Measurements from ENCODE around the gene USP34.

Gene USP34

GRCh38 chr2:61288070-61288841 lies 182.6 kb downstream of the USP34 start:
- Histone ChIP-seq H3K36me3 (peaks cover 27% of the 10 kb centered on the region), H3K4me3 (ENCODE audit: low read depth, low read length) (no peak overlapping the region), H3K27me3 (ENCODE audit: insufficient read depth, low read depth, severe bottlenecking) (no peaks in the 10 kb centered on the region), H3K9me3 (ENCODE audit: severe bottlenecking) (no peaks in the 10 kb centered on the region), H3K27ac (no peak overlapping the region)
- TF ChIP-seq CTCF (IDR thresholded peaks at IDR 0.05; ENCODE audit: low read depth, low read length), result no peak
- no peak for DNase-seq

GRCh38 chr2:61287254-61287653 lies 183.6 kb downstream of the USP34 start:
- DNase-seq, result no peak
- Histone ChIP-seq H3K36me3 (peaks cover 33% of the 10 kb centered on the region), H3K9me3 (ENCODE audit: severe bottlenecking) (no peaks in the 10 kb centered on the region), H3K4me3 (ENCODE audit: low read depth, low read length) (no peak overlapping the region), H3K27me3 (ENCODE audit: insufficient read depth, low read depth, severe bottlenecking) (no peaks in the 10 kb centered on the region), H3K27ac (no peak overlapping the region)
- TF ChIP-seq CTCF (IDR thresholded peaks at IDR 0.05; ENCODE audit: low read depth, low read length), result no peak

- Histone ChIP-seq H3K9me3 (ENCODE audit: severe bottlenecking) (no peaks in the 10 kb centered on the region), H3K4me3 (ENCODE audit: low read depth, low read length) (no peak overlapping the region), H3K27me3 (ENCODE audit: insufficient read depth, low read depth, severe bottlenecking) (no peaks in the 10 kb centered on the region), H3K27ac (no peak overlapping the region), H3K36me3 (peaks cover 50% of the 10 kb centered on the region)
- no peak for DNase-seq
- TF ChIP-seq CTCF (IDR thresholded peaks at IDR 0.05; ENCODE audit: low read depth, low read length), result no peak
Observed at GRCh38 chr2:61283443-61284160, 187.3 kb downstream of the USP34 start.

GRCh38 chr2:61282104-61282590 lies 188.7 kb downstream of the USP34 start:
- Histone ChIP-seq H3K9me3 (ENCODE audit: severe bottlenecking) (no peaks in the 10 kb centered on the region), H3K36me3 (peaks cover 55% of the 10 kb centered on the region), H3K4me3 (ENCODE audit: low read depth, low read length) (no peak overlapping the region), H3K27ac (no peak overlapping the region), H3K27me3 (ENCODE audit: insufficient read depth, low read depth, severe bottlenecking) (no peaks in the 10 kb centered on the region)
- no peak for TF ChIP-seq CTCF (IDR thresholded peaks at IDR 0.05; ENCODE audit: low read depth, low read length)
- no peak for DNase-seq

GRCh38 chr2:61281321-61281720 lies 189.6 kb downstream of the USP34 start:
- no peak for DNase-seq
- Histone ChIP-seq H3K36me3 (peaks cover 54% of the 10 kb centered on the region), H3K9me3 (ENCODE audit: severe bottlenecking) (no peaks in the 10 kb centered on the region), H3K4me3 (ENCODE audit: low read depth, low read length) (no peak overlapping the region), H3K27me3 (ENCODE audit: insufficient read depth, low read depth, severe bottlenecking) (no peaks in the 10 kb centered on the region), H3K27ac (no peak overlapping the region)
- TF ChIP-seq CTCF (IDR thresholded peaks at IDR 0.05; ENCODE audit: low read depth, low read length), result no peak
